KBM-7 (cell line): Measurements from ENCODE around the gene USP2.
"Not testable (repeated sequence)": the region's sequence is repeated elsewhere in the genome, so short reads cannot be mapped to it uniquely, and the experiment has no call there.

Experiments
- DNase-seq: peaks from one replicate; pipeline ENCODE4 v3.0.0-alpha.2; 2015
- in situ Hi-C: fragments of 300-500 bp; cut with MboI; formaldehyde crosslinking; loops from 2 replicates; pipeline ENCODE4 v1.14.3; 2020; ENCODE audit warnings: low sequenced_read_pairs, low pct_unique_long_range_greater_than_20kb, mixed read lengths

The USP2 gene

DNA sequence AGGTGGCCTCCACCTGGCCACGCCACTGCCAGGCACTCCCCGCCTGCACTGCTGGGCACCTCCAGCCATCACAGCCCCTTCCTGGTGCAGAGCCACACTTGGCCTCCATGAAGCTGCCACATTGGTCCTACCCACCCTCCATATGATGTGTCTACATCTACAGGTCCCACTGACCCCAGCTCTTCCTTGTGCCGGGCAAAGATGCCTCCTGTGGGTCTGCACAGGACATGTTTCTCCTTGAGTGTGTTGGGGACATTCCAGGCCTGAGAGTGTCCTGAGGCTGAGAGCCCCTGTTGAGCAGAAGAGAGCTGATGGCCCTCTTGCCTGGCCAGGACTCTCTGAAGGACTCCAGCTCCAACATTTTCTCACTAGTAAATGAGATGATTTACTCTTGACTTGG is 34.0 kb upstream of the USP2 start:
- DNase-seq: no peak
- in situ Hi-C loops: no loop called here

DNA sequence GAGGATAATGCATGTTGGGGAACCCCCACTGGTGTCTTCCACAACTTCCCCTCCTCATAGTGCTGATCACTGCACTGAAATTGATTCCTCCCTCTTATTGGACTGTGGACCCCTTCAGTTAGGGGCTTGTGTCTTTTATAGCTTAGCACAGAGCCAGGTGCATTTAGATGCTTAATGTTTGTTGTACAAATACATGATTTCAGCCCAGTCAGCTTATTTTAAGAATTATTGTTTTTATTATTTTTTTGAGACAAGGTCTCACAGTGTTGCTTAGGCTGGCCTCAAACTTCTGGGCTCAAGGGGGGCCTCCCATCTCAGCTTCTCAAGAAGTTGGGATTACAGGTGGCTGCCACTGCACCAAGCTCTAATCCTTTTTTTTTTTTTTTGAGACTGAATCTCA is 33.2 kb upstream of the USP2 start:
- in situ Hi-C loops: no loop called here
- DNase-seq: no peak

DNA sequence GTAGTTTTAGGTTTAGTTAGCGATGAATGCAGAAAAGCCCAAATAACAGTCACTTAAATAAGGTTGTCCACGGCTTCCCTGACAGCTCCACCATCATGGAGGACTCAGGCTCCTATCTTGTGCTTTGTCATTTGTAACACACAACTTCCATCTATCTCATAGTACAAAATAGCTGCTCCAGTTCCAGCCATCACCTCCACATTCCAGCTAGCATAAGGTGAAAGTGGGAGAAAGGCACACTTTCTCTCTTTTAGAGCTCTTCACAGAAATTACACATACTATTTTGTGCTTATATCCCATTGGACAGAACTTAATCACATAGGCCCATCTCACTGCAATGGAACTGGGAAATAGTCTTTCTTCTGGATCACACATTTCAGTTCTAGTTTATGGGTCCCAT is 32.8 kb upstream of the USP2 start:
- no peak for DNase-seq
- in situ Hi-C loops: no loop called here

DNA sequence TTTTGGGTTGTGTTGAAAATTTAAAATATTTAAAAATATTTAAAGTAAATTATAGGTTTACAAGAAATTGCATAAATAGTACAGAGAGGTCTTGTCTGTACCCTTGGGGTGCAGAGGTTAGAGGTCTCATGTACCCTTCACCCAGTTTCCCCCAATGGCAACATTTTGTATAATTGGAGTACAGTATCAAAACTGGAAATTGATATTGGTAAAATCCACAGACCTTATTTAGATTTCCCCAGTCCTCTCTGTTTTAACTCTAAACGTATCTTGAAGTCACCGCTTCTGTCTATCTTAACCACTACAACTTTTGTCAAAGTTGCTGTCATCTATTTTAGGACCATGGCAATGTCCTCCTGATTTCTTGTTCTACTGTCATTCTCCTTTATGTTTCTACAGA is 30.6 kb upstream of the USP2 start:
- DNase-seq: no peak
- in situ Hi-C loops: no loop called here

DNA sequence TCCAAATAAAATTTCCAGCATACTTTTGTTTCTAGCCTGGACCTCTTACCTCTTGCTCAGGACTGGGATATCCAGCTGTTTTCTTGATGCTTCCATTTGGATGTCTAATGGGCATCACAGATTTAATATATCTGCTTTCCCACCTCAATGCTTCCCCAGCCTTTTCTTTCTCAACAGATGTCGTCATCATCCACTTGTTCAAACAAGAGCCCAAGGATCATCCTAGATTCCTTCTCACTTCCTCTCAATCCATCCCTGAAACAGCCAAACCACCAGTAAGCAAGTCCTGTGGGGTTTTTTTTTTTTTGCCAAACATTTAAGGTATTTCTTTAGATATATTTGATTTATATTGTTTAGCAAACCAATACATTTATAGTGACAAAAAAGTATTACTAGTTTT is 29.0 kb upstream of the USP2 start:
- in situ Hi-C loops: no loop called here
- DNase-seq: no peak

DNA sequence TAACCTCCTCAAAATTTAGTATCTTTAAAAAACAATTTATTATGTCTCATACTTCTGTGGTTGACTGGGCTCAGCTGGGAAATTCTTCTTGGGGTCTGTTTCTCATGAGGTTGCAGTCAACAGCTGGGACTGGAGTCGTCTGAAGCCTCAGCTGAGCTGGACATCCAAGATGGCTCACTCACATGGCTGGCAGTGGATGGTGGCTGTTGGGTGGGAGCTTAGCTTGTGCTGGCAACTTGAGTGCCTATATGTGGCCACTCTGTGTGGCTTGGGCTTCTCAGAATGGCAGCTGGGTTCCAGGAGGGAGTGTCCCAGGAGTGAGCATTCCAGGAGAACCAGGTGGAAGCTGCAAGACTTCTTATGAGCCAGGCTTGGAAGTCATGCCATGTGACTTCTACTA is 28.2 kb upstream of the USP2 start:
- in situ Hi-C loops: no loop called here
- no peak for DNase-seq

DNA sequence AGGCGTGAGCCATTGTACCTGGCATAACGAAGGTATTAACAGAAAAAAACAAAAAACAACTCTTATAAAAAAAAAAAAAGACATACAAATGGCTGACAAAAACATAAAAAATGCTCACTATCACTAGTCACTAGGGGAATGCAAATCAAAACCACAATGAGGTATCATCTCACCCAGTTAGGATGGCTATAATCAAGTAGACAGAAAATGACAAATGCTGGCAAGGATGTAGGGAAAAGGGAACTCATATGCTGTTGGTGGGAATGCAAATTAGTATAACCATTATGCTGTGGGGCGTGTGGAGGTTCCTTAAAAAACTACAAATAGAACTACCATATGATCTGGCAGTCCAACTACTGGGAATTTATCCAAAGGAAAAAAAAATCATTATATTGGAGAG is 24.5 kb upstream of the USP2 start:
- in situ Hi-C loops: no loop called here
- peak; percentile 13 for DNase-seq

DNA sequence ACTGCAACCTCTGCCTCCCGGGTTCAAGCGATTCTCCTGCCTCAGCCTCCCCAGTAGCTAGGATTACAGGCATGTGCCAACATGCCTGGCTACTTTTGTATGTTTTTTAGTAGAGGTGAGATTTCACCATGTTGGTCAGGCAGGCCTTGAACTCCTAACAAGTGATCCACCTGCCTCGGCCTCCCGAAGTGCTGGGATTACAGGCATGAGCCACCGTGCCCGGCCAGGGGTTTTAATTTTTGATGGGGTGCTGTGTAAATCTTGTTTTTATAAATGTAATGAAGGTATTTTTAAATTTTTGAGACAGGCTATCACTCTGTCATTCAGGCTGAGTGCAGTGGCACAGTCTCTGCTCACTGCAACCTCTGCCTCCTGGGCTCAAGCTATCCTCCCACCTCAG is 24.0 kb upstream of the USP2 start:
- in situ Hi-C loops, DNase-seq: not testable (repeated sequence)

DNA sequence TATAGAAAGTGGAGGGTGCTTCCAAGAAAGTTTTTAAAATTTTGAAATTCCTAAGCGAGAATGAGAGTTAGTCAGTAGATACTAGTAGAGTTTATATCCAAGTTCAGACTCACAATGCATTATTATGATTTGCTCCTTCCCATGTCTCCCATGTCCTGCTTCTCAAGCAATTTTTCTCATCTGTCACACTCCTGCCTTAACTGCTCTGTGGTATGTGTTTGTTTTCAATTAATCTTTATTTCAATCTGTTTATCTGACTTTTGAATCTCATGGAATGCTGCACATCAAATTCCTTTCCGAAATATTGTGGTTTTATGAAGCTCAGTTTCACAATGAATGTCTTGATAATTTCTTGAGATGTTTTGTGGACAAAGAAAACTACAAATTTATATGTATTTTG is 23.4 kb upstream of the USP2 start:
- no peak for DNase-seq
- in situ Hi-C loops: no loop called here

DNA sequence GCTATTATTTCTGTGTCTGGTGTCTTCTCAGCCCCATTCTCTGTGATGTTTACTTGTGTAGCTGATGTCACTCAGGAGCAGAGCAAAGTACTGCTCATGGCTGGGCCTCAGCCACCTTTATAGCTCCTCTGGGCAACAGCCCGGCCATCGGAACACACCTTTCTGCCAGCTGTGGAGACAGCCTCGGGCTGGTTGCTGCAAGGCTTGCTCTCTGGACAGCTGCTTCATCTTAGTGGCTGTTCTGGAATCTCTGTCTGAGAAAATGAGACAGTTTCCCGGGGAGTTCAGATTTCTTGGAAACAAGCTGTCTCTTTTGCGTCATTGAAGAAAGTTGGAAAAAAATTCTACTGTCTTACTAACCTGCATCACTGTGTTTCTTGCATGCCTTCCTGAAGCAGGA is 21.5 kb upstream of the USP2 start:
- in situ Hi-C loops: no loop called here
- no peak for DNase-seq

DNA sequence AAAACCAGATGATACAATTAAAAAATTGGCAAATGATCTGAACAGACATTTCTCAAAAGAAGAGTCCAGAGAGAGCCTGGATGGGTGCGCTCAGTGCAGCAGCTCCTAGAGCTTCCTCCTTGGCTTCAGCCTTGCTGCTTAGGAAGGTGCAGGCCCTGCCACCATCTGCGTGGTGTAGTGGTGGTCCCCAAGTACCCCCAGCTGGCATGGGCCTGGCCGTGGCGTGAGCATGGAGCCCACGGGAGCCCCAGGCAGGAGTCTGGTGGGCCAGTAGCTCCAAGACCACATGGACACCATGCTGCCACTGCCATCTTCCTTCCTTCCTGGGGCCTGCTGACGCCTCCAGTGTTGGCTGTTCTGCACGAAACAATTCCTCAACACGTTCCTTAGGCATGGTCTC is 21.0 kb upstream of the USP2 start:
- DNase-seq: no peak
- in situ Hi-C loops: no loop called here

DNA sequence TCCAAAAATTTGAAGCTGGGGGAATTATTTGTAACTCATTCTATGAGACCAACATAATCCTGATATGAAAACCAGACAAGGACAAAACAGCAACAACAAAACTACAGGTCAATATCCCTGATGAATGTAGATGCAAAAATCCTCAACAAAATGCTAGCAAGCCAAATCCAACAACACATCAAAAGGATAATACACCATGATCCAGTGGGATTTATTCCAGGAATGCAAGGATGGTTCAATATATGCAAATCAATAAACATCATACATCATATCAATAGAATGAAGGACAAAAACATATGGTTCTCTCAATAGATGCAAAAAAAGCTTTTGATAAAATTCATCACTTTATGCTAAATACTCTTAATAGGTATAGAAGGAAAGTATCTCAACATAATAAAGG is 19.4 kb upstream of the USP2 start:
- in situ Hi-C loops: no loop called here
- no peak for DNase-seq

DNA sequence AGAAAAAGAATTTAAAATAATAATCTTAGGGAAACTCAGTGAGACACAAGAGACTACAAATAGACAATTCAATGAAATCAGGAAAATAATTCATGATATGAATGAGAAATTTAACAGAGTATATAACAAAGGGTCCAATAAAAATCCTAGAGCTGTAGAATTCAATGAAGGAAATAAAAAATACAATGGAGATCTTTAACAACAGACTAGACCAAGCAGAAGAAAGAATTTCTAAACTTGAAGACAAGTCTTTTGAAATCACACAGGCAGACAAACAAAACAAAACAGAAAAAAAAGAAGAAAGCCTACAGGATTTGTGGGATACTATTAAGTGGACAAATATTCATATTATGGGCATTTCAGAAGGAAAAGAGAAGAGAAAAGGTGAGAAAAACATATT is 16.2 kb upstream of the USP2 start:
- in situ Hi-C loops: no loop called here

DNA sequence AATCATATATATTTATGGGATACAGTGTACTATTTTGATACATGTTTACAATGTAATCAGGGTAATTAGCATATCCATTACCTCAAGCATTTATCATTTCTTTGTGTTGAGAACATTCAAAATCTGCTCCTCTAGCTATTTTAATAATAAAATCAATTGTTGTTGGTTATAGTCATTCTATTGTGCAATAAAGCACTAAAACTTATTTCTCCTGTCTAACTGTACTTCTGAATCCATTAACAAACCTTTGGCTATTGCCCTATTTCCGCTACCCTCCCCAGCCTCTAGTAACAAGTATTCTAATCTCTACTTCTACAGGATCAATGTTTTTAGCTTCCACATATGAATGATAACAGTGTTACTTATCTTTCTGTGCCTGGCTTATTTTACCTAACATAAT is 15.3 kb upstream of the USP2 start:
- in situ Hi-C loops: no loop called here
- no peak for DNase-seq

More for the DNA sequence above, 16.2 kb upstream of the USP2 start:
- no peak for DNase-seq

DNA sequence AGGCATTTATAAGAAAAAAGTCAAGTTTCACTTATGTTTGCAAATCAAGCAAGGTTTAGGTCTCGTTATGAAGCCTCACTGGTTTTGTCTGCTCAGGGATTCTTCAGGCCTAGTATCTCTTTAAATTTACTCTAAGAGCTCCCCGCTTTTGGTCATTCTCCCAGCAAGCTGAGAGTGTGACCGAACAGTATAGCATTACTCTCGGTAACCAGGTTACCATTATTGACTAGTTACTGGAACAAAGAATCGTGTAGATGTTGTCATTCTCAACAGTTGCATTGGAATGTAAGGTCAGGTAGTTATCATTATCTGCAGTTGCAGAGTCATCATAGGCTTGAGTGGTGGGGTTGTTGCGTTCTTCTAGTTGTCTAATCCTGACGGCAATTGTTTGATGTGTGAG is 9.8 kb upstream of the USP2 start:
- no peak for DNase-seq
- in situ Hi-C loops: no loop called here

DNA sequence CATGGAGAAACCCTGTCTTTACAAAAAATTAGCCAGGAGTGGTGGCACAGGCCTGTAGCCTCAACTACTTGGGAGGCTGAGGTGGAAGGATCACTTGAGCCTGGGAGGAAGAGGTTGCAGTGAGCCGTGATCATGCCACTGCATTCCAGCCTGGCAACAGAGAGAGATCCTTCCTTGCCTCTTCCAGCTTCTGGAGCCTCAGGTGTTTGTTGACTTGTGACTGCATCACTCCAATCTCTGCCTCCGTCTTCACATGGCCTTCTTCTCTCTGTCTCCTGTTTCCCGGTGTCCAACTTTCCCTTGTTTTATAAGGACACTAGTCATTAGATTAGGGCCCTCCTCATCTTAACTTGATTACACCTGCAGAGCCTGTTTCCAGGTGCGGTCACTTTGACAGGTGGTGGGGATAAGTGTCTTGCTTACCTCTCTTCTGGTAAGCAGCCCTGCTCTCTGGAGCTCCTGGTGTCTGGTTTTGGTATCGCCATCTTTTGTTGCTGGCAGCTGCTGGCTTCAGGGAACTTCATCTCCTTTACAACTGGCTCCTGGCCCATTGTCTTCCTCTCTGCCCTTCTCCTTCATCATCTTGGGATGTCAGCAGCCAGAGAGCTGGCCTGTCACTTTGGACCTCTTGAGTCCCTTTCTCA is 8.2 kb upstream of the USP2 start:
- in situ Hi-C loops: no loop called here
- DNase-seq: peak; percentile 15

DNA sequence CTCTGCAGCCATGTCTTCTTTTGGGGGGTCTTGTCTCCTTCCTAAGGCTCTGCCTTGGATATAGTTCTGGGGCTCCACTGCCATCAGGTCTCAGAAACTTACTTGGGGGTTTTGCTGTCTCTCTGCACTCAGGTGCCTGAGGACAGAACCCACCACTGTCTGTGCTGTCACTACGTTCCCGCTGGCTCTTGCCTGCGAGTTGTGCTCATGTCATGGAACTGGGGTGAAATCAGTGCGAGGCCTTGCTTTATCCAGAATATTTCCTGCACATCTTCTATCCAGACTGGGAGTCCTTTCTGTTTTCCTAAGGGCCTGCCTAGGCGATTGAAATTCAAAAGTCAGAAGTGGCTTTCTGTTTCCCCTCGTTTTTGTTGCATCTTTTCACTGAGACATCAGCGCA is 6.6 kb upstream of the USP2 start:
- DNase-seq: no peak
- in situ Hi-C loops: no loop called here

DNA sequence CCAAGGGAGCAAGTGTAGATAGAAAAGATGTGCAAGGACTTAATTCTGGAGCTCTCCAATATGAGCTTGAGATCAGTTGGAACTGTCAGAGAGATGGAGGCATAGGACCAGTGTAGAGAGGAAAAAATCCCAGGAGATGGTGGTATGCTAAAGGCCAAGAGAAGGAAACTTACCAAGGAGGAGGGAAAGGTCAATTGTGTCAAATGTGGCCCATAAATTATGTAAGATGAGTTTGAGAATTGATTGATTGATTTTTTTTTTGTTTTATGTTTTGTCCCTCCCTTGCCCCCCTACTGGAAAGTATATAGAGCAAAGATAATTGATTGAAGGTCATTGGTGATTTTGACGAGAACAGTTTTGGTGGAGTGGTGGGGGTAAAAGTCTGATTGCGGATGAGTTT is 2.8 kb upstream of the USP2 start:
- in situ Hi-C loops: no loop called here
- DNase-seq: no peak

DNA sequence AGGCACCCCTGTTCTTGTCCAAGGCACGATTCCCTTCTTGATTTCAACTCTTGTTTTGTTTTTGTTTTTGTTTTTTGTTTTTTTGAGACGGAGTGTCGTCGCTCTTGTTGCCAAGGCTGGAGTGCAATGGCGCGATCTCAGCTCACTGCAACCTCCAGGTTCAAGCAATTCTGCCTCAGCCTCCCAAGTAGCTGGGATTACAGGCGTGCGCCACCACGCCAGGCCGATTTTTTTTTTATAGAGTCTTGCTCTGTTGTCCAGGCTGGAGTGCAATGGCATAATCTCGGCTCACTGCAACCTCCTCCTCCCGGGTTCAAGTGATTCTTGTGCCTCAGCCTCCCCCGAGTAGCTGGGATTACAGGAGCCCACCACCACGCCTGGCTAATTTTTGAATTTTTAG is 1.0 kb upstream of the USP2 start:
- DNase-seq, in situ Hi-C loops: not testable (repeated sequence)

DNA sequence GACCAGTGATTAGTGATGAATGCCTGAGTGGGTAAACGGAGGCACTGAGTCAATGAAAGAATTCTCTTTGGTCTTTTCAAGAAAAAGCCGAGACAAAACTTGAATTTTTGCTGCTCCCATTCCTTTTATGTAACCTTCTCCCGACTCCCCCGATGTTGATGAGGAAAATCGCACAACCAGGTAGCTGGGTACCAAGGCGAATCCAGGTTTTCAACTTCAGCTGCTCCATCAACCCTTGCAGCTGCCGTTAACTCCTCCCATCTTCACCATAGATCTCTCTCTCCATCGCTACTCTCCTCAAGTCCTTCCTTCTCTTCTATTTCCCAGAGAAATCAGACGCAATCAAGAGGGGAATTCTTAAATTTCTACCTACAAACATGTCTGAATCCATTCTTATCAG is 611 bp upstream of the USP2 start:
- DNase-seq: no peak
- in situ Hi-C loops: no loop called here

DNA sequence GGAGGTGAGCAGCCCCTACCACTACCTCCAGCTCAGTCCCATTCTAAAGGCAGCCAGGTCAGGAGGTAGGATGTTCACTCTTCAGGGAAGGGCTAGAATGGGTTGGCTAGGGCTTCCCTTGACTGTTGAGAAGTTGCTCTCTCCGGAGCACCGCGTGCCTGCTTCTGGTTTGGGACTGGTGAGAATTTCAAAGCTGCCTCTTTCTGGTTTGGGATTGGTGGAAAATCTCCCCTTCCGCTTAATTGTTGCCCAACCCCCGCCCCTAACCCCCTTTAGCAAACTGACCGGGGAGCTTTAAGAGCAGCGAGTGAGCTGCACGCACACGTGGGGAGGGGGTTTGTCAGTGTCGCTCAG is 686 bp downstream of the USP2 start:
- no peak for DNase-seq
- in situ Hi-C loops: no loop called here
